ENCODE data around the gene WASL. TPM values are rescaled to one million over a fixed set of nuclear protein-coding genes. Genes with fewer than 3 reads are reported as not detected.

Gene WASL
- polyA plus RNA-seq, 1 donor from 2014 or later: 2.8 TPM

DNA sequence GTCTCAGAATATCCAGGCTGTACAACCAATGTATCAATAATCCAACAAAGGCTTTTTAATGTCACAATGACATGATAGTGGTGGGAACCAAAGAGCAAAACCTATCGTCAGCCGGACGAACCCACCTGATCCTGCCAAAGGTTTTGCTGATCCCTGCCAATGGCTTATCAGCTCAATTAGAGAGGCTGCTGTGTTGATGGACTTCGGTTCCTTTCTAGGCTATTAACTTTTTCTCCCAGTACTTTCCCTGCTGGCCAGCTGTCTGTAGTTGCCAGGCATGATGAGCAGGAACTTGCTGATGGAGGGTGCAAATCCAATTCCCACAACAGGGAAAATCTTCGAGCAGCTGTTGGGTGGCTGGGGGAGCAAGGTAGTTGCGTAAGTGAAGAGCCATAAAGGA lies 90.8 kb downstream of the WASL start:
- H3K36me3 Mint-ChIP-seq: no peaks in the 10 kb centered on the region
- no peaks in the 10 kb centered on the region for H3K9me3 Mint-ChIP-seq
- peaks cover 1% of the 10 kb centered on the region for H3K27me3 Mint-ChIP-seq
- peaks cover 0 to 2% (median 0%) of the 10 kb centered on the region in 3 donors for H3K4me1 Mint-ChIP-seq
- H3K27ac Mint-ChIP-seq: no peak overlapping the region
- H3K4me3 Mint-ChIP-seq: no peak overlapping the region

GRCh38 chr7:123657304-123657685 lies 91.5 kb downstream of the WASL start:
- Mint-ChIP-seq H3K36me3 (no peaks in the 10 kb centered on the region), H3K27me3 (peaks cover 1% of the 10 kb centered on the region), H3K9me3 (no peaks in the 10 kb centered on the region), H3K27ac (no peak overlapping the region), H3K4me1 (peaks cover 0 to 2% (median 0%) of the 10 kb centered on the region in 3 donors), H3K4me3 (no peak overlapping the region)

- Mint-ChIP-seq H3K36me3 (no peaks in the 10 kb centered on the region), H3K27me3 (peaks cover 1% of the 10 kb centered on the region), H3K9me3 (no peaks in the 10 kb centered on the region), H3K4me1 (peaks cover 0 to 1% (median 0%) of the 10 kb centered on the region in 3 donors), H3K27ac (no peak overlapping the region), H3K4me3 (no peak overlapping the region)
Measured at GRCh38 chr7:123656544-123657303, 92.1 kb downstream of the WASL start.

DNA sequence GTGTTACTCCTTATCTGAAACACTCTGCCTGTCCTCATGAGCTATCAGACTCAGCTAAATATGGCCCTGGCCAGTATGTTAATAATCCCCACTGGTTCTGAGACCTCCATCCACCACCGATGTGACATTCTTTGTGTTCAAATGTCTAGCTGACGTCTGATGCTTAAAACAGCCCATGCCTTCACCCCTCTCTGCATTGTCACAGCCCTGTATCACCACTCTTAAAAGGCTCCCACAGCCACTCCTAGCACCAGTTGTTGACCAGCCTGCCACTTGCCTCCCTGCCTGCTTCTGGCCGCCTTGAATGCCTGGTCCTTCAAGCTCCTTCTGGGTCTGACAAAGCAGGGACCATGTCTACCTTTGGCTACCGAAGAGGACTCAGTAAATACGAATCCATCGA lies 93.2 kb downstream of the WASL start, which contains the start of gene LMOD2:
TSS of gene LMOD2 (plus strand) at position 253 of the 400 bp plus-strand sequence. CDS start at position 351, 98 bp downstream.
- no peaks in the 10 kb centered on the region for H3K4me1 Mint-ChIP-seq
- H3K9me3 Mint-ChIP-seq: no peaks in the 10 kb centered on the region
- H3K36me3 Mint-ChIP-seq: no peaks in the 10 kb centered on the region
- H3K27ac Mint-ChIP-seq: no peak within 1 kb of the TSS
- peaks cover 1% of the 10 kb centered on the region for H3K27me3 Mint-ChIP-seq
- H3K4me3 Mint-ChIP-seq: no peak within 1 kb of the TSS

DNA sequence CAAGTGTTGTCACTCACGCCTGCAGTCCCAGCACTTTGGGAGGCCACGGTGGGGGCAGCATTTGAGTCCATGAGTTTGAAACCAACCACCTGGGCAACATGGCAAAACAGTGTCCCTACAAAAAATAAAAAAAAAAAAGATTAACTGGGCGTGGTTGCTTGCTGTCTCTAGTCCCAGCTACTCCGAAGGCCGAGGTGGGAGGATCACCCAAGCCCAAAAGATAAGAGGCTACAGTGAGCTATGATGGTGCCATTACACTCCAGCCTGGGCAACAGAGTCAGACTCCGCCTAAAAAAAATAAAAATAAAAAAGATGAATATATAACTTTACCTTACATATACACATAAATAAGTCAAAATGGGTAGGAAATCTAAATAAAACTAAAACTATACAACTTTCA lies 95.6 kb downstream of the WASL start:
- Mint-ChIP-seq H3K27me3 (peaks cover 1% of the 10 kb centered on the region), H3K9me3 (no peaks in the 10 kb centered on the region), H3K4me3 (no peak overlapping the region), H3K27ac (no peak overlapping the region), H3K4me1 (no peaks in the 10 kb centered on the region), H3K36me3 (no peaks in the 10 kb centered on the region)

GRCh38 chr7:123652406-123652805 lies 96.4 kb downstream of the WASL start:
- Mint-ChIP-seq H3K4me3 (no peak overlapping the region), H3K27me3 (peaks cover 1% of the 10 kb centered on the region), H3K27ac (no peak overlapping the region), H3K4me1 (no peaks in the 10 kb centered on the region), H3K36me3 (no peaks in the 10 kb centered on the region), H3K9me3 (no peaks in the 10 kb centered on the region)

DNA sequence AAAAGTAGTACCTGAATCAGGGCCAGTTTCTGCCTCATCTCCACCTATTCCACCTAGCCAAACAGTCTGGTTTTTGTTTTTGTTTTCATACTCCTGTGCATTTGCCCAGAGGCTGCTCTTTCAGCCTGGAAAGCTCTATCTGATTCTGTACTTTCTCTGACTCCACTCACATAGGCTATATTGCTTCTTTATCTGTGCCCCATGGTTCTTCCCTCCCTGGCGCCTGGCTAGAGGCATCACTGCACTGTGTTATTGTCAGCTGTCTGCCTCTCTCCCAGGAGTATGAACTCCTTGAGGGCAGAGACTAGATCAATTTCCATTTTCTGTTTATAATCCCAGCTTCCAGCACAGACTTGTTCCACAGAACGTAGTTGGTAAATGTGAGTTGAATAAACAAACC lies 98.2 kb downstream of the WASL start:
- Mint-ChIP-seq H3K9me3 (no peaks in the 10 kb centered on the region), H3K4me3 (no peak overlapping the region), H3K27ac (no peak overlapping the region), H3K36me3 (no peaks in the 10 kb centered on the region), H3K27me3 (peaks cover 4% of the 10 kb centered on the region), H3K4me1 (no peaks in the 10 kb centered on the region)

- Mint-ChIP-seq H3K4me3 (no peak overlapping the region), H3K4me1 (no peaks in the 10 kb centered on the region), H3K9me3 (no peaks in the 10 kb centered on the region), H3K27me3 (peaks cover 4% of the 10 kb centered on the region), H3K27ac (no peak overlapping the region), H3K36me3 (no peaks in the 10 kb centered on the region)
Measured at GRCh38 chr7:123649964-123650363, 98.8 kb downstream of the WASL start.

GRCh38 chr7:123647106-123647730 lies 101.6 kb downstream of the WASL start:
- H3K4me3 Mint-ChIP-seq: no peak overlapping the region
- peaks cover 0 to 2% (median 0%) of the 10 kb centered on the region in 3 donors for H3K4me1 Mint-ChIP-seq
- no peaks in the 10 kb centered on the region for H3K9me3 Mint-ChIP-seq
- peaks cover 7% of the 10 kb centered on the region for H3K27me3 Mint-ChIP-seq
- H3K36me3 Mint-ChIP-seq: no peaks in the 10 kb centered on the region
- no peak overlapping the region for H3K27ac Mint-ChIP-seq

DNA sequence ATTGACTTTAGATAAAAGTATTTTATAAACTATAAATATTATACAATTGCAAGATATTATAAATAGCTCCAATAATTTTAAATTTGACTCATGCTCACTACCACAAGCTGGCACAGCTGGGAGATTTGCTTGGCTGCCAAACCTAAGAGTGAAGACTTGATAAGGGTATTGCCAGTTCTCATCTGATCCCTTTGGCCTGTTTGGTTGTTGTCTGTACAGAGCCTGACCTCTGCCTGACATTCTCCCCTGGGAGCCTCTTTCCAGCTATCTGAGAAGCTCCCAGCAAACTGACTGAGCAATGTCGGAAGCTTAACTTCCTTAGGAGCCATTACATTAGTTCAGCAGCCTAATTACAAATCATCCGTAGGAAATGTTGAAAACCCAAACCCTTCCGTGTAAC lies 103.3 kb downstream of the WASL start:
- no peaks in the 10 kb centered on the region for H3K9me3 Mint-ChIP-seq
- peaks cover 0 to 2% (median 0%) of the 10 kb centered on the region in 3 donors for H3K4me1 Mint-ChIP-seq
- H3K36me3 Mint-ChIP-seq: no peaks in the 10 kb centered on the region
- H3K27ac Mint-ChIP-seq: no peak overlapping the region
- H3K27me3 Mint-ChIP-seq: peaks cover 7% of the 10 kb centered on the region
- H3K4me3 Mint-ChIP-seq: no peak overlapping the region

DNA sequence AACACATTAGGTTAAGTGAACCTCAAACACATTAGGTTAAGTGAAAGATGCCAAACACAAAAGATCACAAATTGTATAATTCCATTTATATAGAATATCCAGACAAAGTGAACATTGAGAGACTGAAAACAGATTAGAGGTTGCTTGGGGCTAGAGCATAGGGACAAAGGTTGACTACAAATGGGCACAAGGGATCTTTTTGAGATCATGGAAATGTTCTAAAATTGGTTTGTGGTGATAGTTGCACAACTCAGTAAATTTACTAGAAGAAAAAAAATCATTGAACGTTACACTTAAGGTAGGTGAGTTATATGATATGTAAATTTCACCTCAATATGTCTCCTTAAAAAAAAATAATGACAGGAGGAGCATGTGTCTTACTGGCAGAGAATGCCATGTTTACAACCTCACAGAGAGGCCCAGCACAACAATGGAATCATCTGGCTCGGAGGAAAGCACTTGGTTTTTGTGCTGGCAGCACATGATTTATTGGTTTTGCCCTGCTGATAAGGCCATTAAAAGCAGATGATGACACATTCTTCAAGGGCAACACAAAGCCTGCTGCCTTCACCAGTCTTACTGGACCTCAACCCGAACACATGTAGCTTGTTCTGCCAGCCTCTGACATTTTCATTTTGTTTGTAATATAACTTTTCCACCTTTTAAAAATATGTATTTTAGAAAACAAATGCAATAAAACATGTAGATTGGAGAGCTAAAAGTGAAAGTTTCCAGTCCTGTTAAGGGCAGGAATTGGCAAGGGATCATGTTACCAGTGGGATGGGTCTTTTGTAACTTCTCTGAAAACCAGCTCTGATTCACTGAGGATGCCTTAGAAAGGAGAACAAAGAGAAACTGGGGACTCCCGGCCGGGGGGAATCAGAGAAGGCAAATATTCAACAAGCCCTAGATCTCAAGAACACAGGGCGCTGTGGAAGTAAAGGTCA lies 105.0 kb downstream of the WASL start:
- Mint-ChIP-seq H3K27ac (no peak overlapping the region), H3K4me3 (no peak overlapping the region), H3K9me3 (no peaks in the 10 kb centered on the region), H3K27me3 (peaks cover 9% of the 10 kb centered on the region), H3K4me1 (peaks cover 0 to 2% (median 0%) of the 10 kb centered on the region in 3 donors), H3K36me3 (no peaks in the 10 kb centered on the region)

GRCh38 chr7:123641901-123642300 lies 106.9 kb downstream of the WASL start:
- peaks cover 0 to 2% (median 0%) of the 10 kb centered on the region in 3 donors for H3K9me3 Mint-ChIP-seq
- H3K27me3 Mint-ChIP-seq: peaks cover 18% of the 10 kb centered on the region
- peaks cover 0 to 2% (median 0%) of the 10 kb centered on the region in 3 donors for H3K4me1 Mint-ChIP-seq
- no peak overlapping the region for H3K4me3 Mint-ChIP-seq
- H3K27ac Mint-ChIP-seq: no peak overlapping the region
- no peaks in the 10 kb centered on the region for H3K36me3 Mint-ChIP-seq

DNA sequence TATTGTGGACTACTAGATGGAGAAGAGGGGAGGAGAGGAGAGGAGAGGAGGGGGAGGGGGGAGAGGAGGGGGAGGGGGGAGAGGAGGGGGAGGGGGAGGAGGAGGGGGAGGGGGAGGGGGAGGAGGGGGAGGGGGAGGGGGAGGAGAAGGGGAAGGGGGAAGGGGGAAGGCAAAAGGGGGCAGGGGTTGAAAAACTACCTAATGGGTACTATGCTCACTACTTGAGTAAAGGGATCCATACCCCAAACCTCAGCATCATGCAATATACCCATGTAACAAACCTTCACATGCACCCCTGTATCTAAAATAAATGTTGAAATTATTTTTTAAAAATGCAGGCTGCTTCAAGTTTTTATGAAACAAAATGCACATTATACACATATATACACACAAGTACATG lies 108.2 kb downstream of the WASL start:
- no peak overlapping the region for H3K4me3 Mint-ChIP-seq
- H3K9me3 Mint-ChIP-seq: peaks cover 0 to 2% (median 0%) of the 10 kb centered on the region in 3 donors
- H3K4me1 Mint-ChIP-seq: peaks cover 0 to 2% (median 0%) of the 10 kb centered on the region in 3 donors
- H3K27ac Mint-ChIP-seq: no peak overlapping the region
- no peaks in the 10 kb centered on the region for H3K36me3 Mint-ChIP-seq
- peaks cover 14% of the 10 kb centered on the region for H3K27me3 Mint-ChIP-seq

- H3K4me1 Mint-ChIP-seq: peaks cover 0 to 2% (median 0%) of the 10 kb centered on the region in 3 donors
- H3K36me3 Mint-ChIP-seq: no peaks in the 10 kb centered on the region
- peaks cover 0 to 2% (median 0%) of the 10 kb centered on the region in 3 donors for H3K9me3 Mint-ChIP-seq
- no peak overlapping the region for H3K4me3 Mint-ChIP-seq
- H3K27me3 Mint-ChIP-seq: peaks cover 16% of the 10 kb centered on the region
- H3K27ac Mint-ChIP-seq: no peak overlapping the region
Measured at GRCh38 chr7:123639631-123640030, 109.2 kb downstream of the WASL start.

DNA sequence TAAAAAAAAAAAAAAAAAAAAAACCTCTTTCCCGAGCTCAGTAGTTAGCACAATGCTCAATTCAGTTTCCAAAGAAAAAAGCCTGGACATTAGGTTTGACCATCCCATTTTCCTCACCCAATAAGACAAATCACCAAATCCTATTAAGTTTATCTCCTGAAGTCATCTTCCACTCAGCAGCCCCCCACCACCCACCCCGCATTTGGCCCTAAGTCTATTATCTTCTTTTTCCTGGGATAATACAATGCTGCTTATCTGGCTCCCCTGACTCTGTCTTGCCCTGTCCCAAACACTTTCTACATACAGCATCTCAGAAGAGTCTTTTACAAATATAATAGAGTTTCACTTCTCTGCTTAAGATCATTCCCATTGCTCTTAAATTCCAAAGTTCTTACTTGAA lies 110.9 kb downstream of the WASL start:
- peaks cover 0 to 1% (median 0%) of the 10 kb centered on the region in 3 donors for H3K4me1 Mint-ChIP-seq
- H3K27me3 Mint-ChIP-seq: peaks cover 13% of the 10 kb centered on the region
- H3K36me3 Mint-ChIP-seq: no peaks in the 10 kb centered on the region
- peaks cover 0 to 2% (median 0%) of the 10 kb centered on the region in 3 donors for H3K9me3 Mint-ChIP-seq
- H3K27ac Mint-ChIP-seq: no peak overlapping the region
- H3K4me3 Mint-ChIP-seq: no peak overlapping the region
